GM10266 (cell line): ENCODE measurements around the gene PRR14.
A peak's percentile ranks its signal among the peaks of the same experiment; 100 is the strongest.

Experiments used
- DNase-seq: peaks from one replicate; pipeline ENCODE4 v3.0.0; 2012; ENCODE audit errors: extremely low spot score
- TF ChIP-seq, protein P1 (sequence below): IDR thresholded peaks from 2 replicates; pipeline ENCODE4 v1.5.1; 2012; ENCODE audit warnings: mild to moderate bottlenecking, low read depth; ENCODE audit not compliant: control insufficient read depth, insufficient read depth; ENCODE audit errors: missing control alignments

The PRR14 gene

GRCh38 chr16:30650369-30651123, at the start of gene PRR14:
Gene PRR14, plus strand, starts transcription at chr16:30650960. Its CDS starts 686 bp downstream, at chr16:30651646.
- TF ChIP-seq, protein P1, sequence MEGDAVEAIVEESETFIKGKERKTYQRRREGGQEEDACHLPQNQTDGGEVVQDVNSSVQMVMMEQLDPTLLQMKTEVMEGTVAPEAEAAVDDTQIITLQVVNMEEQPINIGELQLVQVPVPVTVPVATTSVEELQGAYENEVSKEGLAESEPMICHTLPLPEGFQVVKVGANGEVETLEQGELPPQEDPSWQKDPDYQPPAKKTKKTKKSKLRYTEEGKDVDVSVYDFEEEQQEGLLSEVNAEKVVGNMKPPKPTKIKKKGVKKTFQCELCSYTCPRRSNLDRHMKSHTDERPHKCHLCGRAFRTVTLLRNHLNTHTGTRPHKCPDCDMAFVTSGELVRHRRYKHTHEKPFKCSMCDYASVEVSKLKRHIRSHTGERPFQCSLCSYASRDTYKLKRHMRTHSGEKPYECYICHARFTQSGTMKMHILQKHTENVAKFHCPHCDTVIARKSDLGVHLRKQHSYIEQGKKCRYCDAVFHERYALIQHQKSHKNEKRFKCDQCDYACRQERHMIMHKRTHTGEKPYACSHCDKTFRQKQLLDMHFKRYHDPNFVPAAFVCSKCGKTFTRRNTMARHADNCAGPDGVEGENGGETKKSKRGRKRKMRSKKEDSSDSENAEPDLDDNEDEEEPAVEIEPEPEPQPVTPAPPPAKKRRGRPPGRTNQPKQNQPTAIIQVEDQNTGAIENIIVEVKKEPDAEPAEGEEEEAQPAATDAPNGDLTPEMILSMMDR = no peak
- DNase-seq = peak; percentile 95

GRCh38 chr16:30601966-30602365, 48.8 kb upstream of the PRR14 start:
- DNase-seq = no peak

GRCh38 chr16:30602616-30603277, 48.0 kb upstream of the PRR14 start:
- no peak for DNase-seq
- TF ChIP-seq, protein P1 = no peak

More at GRCh38 chr16:30601966-30602365, 48.8 kb upstream of the PRR14 start:
- TF ChIP-seq, protein P1 = no peak

GRCh38 chr16:30603945-30604315, 46.8 kb upstream of the PRR14 start:
- TF ChIP-seq, protein P1 = no peak
- no peak for DNase-seq

GRCh38 chr16:30604316-30604947, 46.3 kb upstream of the PRR14 start:
- TF ChIP-seq, protein P1 = no peak
- DNase-seq = no peak

DNA sequence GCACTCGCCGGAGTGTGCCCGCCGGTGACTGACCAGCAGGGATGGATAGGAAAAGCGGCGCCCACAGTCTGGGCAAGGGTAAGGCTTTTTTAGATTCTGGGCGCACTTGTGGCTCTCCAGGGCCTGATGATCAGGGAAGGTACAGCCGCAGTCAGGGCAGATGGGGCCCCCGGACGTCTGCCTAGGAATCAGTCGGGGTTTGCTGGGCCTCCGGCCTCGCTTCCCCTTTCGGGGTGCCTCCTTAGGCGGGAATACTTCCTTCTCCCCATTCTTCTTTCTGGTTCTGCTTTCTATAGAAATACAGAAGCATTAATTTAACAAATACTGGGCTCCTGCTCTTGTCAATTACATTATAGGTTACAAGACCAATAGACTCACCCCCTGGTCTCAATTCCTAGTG, 45.6 kb upstream of the PRR14 start:
- TF ChIP-seq, protein P1 = no peak
- DNase-seq = no peak

- TF ChIP-seq, protein P1 = no peak
- DNase-seq = no peak
These were observed 44.8 kb upstream of the PRR14 start for GRCh38 chr16:30606004-30606403.
